Measurements from ENCODE around the gene ATXN2.

Gene ATXN2

GRCh38 chr12:111439657-111440151, 159.4 kb downstream of the ATXN2 start:
- Mint-ChIP-seq H3K9me3 (no peaks in the 10 kb centered on the region), H3K27me3 (no peaks in the 10 kb centered on the region), H3K36me3 (ENCODE audit: low read depth) (peaks cover 46% of the 10 kb centered on the region), H3K4me3 (no peak overlapping the region), H3K4me1 (ENCODE audit: low read depth) (peaks cover 99% of the 10 kb centered on the region), H3K27ac (no peak overlapping the region)

- Mint-ChIP-seq H3K4me3 (peak overlapping the region; percentile 38), H3K4me1 (ENCODE audit: low read depth) (peaks cover 99% of the 10 kb centered on the region), H3K27ac (peak overlapping the region; percentile 81), H3K27me3 (no peaks in the 10 kb centered on the region), H3K9me3 (no peaks in the 10 kb centered on the region), H3K36me3 (ENCODE audit: low read depth) (peaks cover 57% of the 10 kb centered on the region)
These were observed 160.6 kb downstream of the ATXN2 start for GRCh38 chr12:111438481-111438880.

- Mint-ChIP-seq H3K27me3 (no peaks in the 10 kb centered on the region), H3K36me3 (ENCODE audit: low read depth) (peaks cover 62% of the 10 kb centered on the region), H3K9me3 (no peaks in the 10 kb centered on the region), H3K4me3 (peak overlapping the region; percentile 63), H3K4me1 (ENCODE audit: low read depth) (peaks cover 99% of the 10 kb centered on the region), H3K27ac (peak overlapping the region; percentile 26)
These were observed 161.2 kb downstream of the ATXN2 start for GRCh38 chr12:111437816-111438454.

GRCh38 chr12:111436811-111437210, 162.3 kb downstream of the ATXN2 start:
- Mint-ChIP-seq H3K9me3 (no peaks in the 10 kb centered on the region), H3K27ac (peak overlapping the region; percentile 96), H3K4me1 (ENCODE audit: low read depth) (peaks cover 99% of the 10 kb centered on the region), H3K4me3 (peak overlapping the region; percentile 49), H3K36me3 (ENCODE audit: low read depth) (peaks cover 72% of the 10 kb centered on the region), H3K27me3 (no peaks in the 10 kb centered on the region)

GRCh38 chr12:111436266-111436665, 162.8 kb downstream of the ATXN2 start:
- H3K27ac Mint-ChIP-seq, result peak overlapping the region; percentile 96
- H3K27me3 Mint-ChIP-seq, result no peaks in the 10 kb centered on the region
- peak overlapping the region; percentile 80 for H3K4me3 Mint-ChIP-seq
- H3K9me3 Mint-ChIP-seq, result no peaks in the 10 kb centered on the region
- H3K4me1 Mint-ChIP-seq (ENCODE audit: low read depth), result peaks cover 99% of the 10 kb centered on the region
- peaks cover 77% of the 10 kb centered on the region for H3K36me3 Mint-ChIP-seq (ENCODE audit: low read depth)

DNA sequence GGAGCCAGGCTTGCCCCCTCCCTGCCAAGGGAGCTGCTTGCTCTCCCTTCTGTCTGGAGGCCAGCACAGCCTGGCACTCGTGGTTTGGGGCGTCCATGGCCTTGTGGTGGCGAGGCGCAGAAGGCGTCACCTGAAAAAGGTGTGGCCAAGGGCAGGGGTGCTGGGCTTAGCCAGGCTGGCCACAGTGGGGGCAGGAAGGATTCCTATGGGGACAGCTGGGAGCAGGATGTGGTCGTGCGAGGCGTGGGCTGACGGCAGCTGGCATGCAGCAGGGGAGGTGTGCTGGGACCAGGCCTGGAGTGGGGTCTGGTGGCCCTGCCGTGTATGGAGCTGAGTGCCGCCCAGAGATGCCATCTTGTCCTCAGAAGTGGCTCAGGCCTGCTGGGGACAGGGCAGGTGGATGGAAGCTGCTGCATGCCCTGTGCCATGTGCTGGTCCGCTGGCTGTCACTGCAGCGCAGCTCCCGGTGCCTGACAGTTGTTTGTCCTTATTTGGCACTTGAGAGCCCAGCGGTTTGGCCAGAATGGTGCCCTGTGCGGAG, 163.4 kb downstream of the ATXN2 start:
- Mint-ChIP-seq H3K27ac (peak overlapping the region; percentile 96), H3K27me3 (no peaks in the 10 kb centered on the region), H3K4me1 (ENCODE audit: low read depth) (peaks cover 98% of the 10 kb centered on the region), H3K4me3 (peak overlapping the region; percentile 80), H3K36me3 (ENCODE audit: low read depth) (peaks cover 74% of the 10 kb centered on the region), H3K9me3 (no peaks in the 10 kb centered on the region)

DNA sequence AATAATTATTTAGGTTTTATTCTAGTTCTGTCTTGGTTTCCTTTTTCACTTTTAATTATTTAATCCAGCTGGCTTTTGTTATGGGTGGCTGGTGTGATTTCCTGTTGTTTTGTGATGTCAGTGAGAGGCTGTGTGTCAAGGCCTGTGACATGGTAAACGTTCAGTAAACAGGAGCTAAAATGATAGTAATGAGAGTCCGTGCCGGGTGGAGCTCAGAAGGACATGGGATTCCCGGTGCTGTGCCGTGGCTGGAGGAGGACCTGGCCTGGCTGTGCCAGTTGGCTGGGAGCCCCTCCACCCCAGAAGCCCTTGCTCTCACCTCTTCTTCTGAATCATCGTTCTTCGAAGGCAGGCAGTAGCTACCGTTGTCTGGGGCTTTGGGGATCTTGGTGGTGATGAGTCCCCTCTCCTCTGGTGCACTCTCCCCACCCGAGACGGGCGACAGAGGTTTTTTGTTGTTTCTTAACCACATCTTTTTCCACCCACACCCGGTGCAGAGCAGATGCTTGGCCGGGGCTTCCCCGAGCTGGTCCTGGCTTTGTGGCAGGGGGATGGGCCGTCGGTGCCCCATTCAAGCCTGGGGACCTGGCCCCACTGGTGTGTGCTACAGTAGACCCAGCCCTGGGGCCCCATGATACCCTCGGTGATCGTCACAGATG, 164.3 kb downstream of the ATXN2 start:
- H3K4me1 Mint-ChIP-seq (ENCODE audit: low read depth), result peaks cover 98% of the 10 kb centered on the region
- H3K4me3 Mint-ChIP-seq, result peak overlapping the region; percentile 80
- H3K9me3 Mint-ChIP-seq, result no peaks in the 10 kb centered on the region
- H3K27me3 Mint-ChIP-seq, result no peaks in the 10 kb centered on the region
- H3K27ac Mint-ChIP-seq, result peak overlapping the region; percentile 96
- H3K36me3 Mint-ChIP-seq (ENCODE audit: low read depth), result peaks cover 70% of the 10 kb centered on the region

GRCh38 chr12:111434049-111434448, 165.1 kb downstream of the ATXN2 start:
- no peaks in the 10 kb centered on the region for H3K9me3 Mint-ChIP-seq
- peak overlapping the region; percentile 96 for H3K27ac Mint-ChIP-seq
- H3K4me3 Mint-ChIP-seq, result peak overlapping the region; percentile 80
- no peaks in the 10 kb centered on the region for H3K27me3 Mint-ChIP-seq
- H3K4me1 Mint-ChIP-seq (ENCODE audit: low read depth), result peaks cover 98% of the 10 kb centered on the region
- peaks cover 70% of the 10 kb centered on the region for H3K36me3 Mint-ChIP-seq (ENCODE audit: low read depth)

- Mint-ChIP-seq H3K36me3 (ENCODE audit: low read depth) (peaks cover 57% of the 10 kb centered on the region), H3K27me3 (no peaks in the 10 kb centered on the region), H3K4me3 (peak overlapping the region; percentile 72), H3K27ac (peak overlapping the region; percentile 92), H3K9me3 (no peaks in the 10 kb centered on the region), H3K4me1 (ENCODE audit: low read depth) (peaks cover 98% of the 10 kb centered on the region)
These were observed 167.3 kb downstream of the ATXN2 start for GRCh38 chr12:111431772-111432171.

- Mint-ChIP-seq H3K4me1 (ENCODE audit: low read depth) (peaks cover 98% of the 10 kb centered on the region), H3K36me3 (ENCODE audit: low read depth) (peaks cover 54% of the 10 kb centered on the region), H3K9me3 (no peaks in the 10 kb centered on the region), H3K27me3 (no peaks in the 10 kb centered on the region), H3K27ac (peak overlapping the region; percentile 99), H3K4me3 (peak overlapping the region; percentile 87)
These were observed 168.4 kb downstream of the ATXN2 start for GRCh38 chr12:111430433-111431353.

GRCh38 chr12:111429828-111430432, 169.2 kb downstream of the ATXN2 start:
- Mint-ChIP-seq H3K36me3 (ENCODE audit: low read depth) (peaks cover 53% of the 10 kb centered on the region), H3K27me3 (no peaks in the 10 kb centered on the region), H3K9me3 (no peaks in the 10 kb centered on the region), H3K4me1 (ENCODE audit: low read depth) (peaks cover 98% of the 10 kb centered on the region), H3K4me3 (peak overlapping the region; percentile 87), H3K27ac (peak overlapping the region; percentile 99)

DNA sequence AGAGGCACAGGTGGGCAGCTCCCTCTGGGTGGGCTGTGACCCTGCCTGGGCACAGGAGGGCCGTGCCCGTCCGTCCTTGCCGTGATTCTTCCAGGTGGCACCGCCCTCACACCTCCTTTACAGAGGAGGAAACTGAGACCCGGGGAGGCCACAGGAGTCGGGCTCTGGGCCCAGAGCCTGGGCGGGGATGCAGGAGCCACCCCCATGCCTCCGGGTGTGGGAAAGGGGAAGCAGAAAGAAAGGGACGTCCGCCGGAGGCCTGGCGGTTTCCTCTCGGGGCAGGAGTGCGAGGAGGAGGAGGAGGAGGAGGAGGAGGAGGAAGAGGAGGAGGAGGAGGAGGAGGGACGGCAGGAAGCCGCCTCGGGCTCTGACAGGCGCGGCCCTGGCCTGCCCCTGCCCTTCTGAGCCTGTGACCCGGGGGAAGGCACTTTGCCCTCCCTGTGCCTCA, 170.4 kb downstream of the ATXN2 start:
- Mint-ChIP-seq H3K27me3 (no peaks in the 10 kb centered on the region), H3K9me3 (no peaks in the 10 kb centered on the region), H3K4me3 (peak overlapping the region; percentile 67), H3K4me1 (ENCODE audit: low read depth) (peaks cover 96% of the 10 kb centered on the region), H3K36me3 (ENCODE audit: low read depth) (peaks cover 42% of the 10 kb centered on the region), H3K27ac (peak overlapping the region; percentile 82)

GRCh38 chr12:111428081-111428727, 170.9 kb downstream of the ATXN2 start:
- H3K4me3 Mint-ChIP-seq, result peak overlapping the region; percentile 67
- H3K27ac Mint-ChIP-seq, result peak overlapping the region; percentile 82
- H3K4me1 Mint-ChIP-seq (ENCODE audit: low read depth), result peaks cover 90% of the 10 kb centered on the region
- no peaks in the 10 kb centered on the region for H3K27me3 Mint-ChIP-seq
- H3K9me3 Mint-ChIP-seq, result no peaks in the 10 kb centered on the region
- peaks cover 38% of the 10 kb centered on the region for H3K36me3 Mint-ChIP-seq (ENCODE audit: low read depth)

Data from stimulated activated naive CD8-positive, alpha-beta T cell treated with anti-CD3 and anti-CD28 coated beads, Interleukin-15, Interleukin-2, amounts not matched to agents 100 ng/mL and 50 ng/mL, for 24 hours (primary cell).